ENCODE measurements around the gene SLCO2A1.

Gene SLCO2A1

GRCh38 chr3:133888726-133889340 lies 140.9 kb downstream of the SLCO2A1 start:
- TF ChIP-seq CTCF (IDR thresholded peaks at IDR 0.05; ENCODE audit: low read depth, low read length, missing control alignments), result no peak
- H3K4me3 ChIP-seq (ENCODE audit: low read depth, low read length), result no peak overlapping the region
- no peak for DNase-seq (ENCODE audit: low read depth)

DNA sequence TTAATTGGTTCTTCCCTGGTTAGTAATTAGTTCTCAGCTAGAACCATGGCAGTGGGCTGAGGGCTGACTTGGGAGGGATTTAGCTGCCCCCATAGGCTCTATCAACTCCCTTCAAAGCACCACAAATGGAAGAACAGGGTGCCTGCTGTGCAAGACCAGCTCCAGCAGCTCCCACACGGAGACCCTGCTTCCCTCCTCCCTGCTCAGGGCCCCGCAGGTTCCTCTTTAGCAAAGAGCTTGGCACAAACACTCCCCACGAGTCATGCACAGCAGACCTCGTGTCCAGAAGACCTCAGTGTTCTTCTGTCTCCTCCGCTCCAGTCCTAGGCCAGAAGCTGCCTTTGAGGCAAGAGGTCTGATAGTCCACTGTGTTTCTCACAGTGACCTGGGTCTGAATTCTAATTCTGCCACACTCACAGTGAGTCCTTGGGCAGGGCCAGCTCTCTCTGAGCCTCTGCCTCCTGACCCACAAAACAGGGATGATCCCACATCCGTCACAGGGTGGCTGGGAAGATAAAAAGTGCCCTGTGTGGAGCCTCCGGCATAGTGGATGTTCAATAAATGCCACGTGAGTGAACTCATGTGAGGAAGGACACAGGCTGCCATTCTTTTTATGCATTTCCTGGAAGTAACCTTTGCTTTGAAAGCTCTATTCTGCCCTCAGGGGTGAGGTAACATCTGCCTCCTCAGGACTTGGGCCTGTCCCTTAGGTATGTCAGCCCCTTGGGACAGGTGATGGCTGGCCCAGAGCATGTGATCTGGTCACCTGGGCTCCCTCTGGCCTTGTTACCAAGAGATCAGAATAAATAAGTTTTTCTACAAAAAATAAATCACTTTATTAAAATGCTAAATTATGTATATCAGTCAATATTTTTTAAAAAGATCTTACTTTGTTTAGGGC lies 141.7 kb downstream of the SLCO2A1 start:
- H3K4me3 ChIP-seq (ENCODE audit: low read depth, low read length), result no peak overlapping the region
- TF ChIP-seq CTCF (IDR thresholded peaks at IDR 0.05; ENCODE audit: low read depth, low read length, missing control alignments), result no peak
- DNase-seq (ENCODE audit: low read depth), result no peak

DNA sequence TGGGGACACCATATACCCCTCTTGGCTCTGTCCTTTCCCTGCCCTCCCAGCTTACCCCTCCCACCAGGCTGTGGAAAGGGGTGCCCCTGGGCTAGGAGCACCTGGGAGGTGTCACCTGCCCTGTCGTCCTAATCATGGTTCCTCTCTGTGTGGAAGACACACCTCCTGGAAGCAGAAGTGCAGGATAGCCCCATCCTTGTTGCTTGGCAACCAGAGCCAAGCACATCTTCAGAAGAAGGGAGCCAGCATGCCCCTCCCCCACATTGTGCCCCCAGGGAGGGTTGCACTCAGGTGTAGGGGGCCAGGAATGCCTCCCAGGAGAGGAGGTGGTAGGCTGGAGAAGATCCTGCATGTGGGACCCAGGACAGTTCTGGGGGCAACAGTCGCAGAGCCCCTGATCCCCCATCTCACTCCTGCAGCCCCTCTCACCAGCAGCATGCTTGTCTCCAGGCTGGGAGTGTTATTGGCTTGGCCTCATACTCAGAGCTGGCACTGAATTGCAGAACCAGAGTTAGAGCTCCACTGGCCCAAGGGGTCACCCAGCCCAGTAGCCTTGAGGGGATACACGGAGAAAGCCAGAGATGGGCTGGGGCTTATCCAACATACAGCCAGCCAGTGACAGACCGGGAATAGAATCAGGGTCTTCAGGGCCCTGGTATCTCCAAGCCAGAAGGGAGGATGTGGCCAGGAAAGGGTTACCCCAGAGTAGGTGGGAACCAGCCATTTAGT lies 142.5 kb downstream of the SLCO2A1 start:
- no peak for DNase-seq (ENCODE audit: low read depth)
- no peak for TF ChIP-seq CTCF (IDR thresholded peaks at IDR 0.05; ENCODE audit: low read depth, low read length, missing control alignments)
- no peak overlapping the region for H3K4me3 ChIP-seq (ENCODE audit: low read depth, low read length)

DNA sequence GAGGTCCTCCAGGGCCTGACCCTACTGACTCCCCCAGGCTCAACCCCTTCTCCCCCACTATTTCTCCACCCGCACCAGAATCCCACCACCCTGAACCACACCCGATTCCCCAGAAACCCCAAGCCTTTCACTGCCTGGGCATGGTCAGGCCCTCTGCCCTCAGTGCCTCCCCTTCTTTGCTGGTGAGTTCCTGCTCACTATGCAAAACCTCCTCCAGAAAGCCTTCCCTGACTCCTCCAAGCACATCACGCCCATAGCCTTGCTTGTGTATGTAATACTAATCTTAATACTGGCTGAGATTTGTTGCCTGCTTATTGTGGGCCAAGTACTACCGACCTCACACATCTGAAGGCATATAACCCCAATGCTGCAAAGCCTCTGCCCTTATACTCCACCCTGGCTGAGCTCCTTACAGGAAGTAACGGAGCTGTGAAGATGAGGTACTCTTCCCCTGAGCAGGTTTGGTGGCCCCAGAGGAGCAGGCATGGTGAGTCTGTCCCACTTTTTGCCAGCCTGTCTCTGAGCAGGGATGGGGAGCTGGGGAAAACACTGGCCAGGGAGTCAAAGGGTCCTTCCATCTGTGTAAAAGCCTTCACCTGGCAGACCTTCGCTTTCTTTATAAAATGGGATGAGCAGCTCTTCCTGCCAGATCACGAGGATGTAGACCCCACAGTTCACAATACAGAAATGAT lies 143.5 kb downstream of the SLCO2A1 start:
- no peak overlapping the region for H3K4me3 ChIP-seq (ENCODE audit: low read depth, low read length)
- TF ChIP-seq CTCF (IDR thresholded peaks at IDR 0.05; ENCODE audit: low read depth, low read length, missing control alignments), result no peak
- no peak for DNase-seq (ENCODE audit: low read depth)

- H3K4me3 ChIP-seq (ENCODE audit: low read depth, low read length), result no peak overlapping the region
- no peak for DNase-seq (ENCODE audit: low read depth)
- TF ChIP-seq CTCF (IDR thresholded peaks at IDR 0.05; ENCODE audit: low read depth, low read length, missing control alignments), result no peak
Observed at GRCh38 chr3:133884887-133885711, 144.6 kb downstream of the SLCO2A1 start.

All from GM12864 (cell line).